ENCODE data around the gene PSMD12.

DNA sequence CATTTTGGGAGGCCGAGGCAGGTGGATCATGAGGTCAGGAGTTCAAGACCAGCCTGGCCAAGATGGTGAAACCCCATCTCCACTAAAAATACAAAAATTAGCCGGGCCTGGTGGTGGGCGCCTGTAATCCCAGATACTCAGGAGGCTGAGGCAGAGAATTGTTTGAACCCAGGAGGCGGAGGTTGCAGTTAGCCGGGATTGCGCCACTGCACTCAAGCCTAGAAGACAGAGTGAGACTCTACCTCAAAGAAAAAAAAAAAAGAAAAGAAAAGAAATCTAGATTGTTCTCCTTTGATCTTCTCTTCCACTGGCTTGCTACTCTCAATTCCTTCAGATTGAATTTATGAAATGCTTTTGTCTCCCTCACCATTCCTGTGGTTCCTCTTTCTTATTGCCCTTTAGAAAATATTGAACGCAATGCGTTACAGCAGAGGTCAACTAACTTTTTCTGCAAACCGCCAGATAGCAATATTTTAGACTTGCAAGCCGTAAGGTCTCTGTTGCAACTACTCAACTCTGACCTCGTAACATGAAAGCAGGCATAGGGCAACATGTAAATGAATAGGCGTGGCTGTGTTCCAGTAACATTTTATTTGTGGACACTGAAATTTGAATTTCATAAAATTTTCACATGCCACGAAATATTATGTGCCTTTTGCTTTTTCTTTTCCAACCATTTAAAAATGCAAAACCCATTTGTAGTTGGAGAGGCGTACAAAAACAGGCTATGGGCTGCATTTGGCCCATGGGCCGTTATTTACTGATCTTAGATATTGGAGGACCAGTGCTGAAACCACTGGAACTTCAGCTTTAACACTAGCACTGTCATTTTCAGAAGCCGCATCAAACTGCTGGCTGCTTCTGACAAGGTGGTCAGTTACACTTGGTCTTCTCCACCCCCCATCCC, 35.5 kb upstream of the PSMD12 start:
- TF ChIP-seq CTCF (IDR thresholded peaks at IDR 0.05) (no peak), EZH2phosphoT487 (IDR thresholded peaks at IDR 0.05) (no peak)

Measured in neural progenitor cell (in vitro differentiated cells).